Stimulated activated memory B cell treated with anti-CD40 and anti-IgM and Interleukin-4, amounts not matched to agents 10 μg/mL and 1 μg/mL and 100 μg/mL, for 72 hours (primary cell): ENCODE measurements around the gene MGAT4D.
A peak's percentile ranks its signal among the peaks of the same experiment; 100 is the strongest.
"Not testable (repeated sequence)": the region's sequence is repeated elsewhere in the genome, so short reads cannot be mapped to it uniquely, and the experiment has no call there.

Experiments used
- ATAC-seq: fragments of 150-1000 bp; cut with Tn5 transposase; 2 replicates; pipeline ENCODE4 v1.10.0; 2021
- H3K27ac Mint-ChIP-seq: one replicate; pipeline ENCODE4 v1.8.0; 2022; ENCODE audit warnings: mild to moderate bottlenecking, mixed read lengths
- H3K27me3 Mint-ChIP-seq: one replicate; pipeline ENCODE4 v1.8.0; 2022; ENCODE audit warnings: mixed read lengths
- H3K36me3 Mint-ChIP-seq: one replicate; pipeline ENCODE4 v1.8.0; 2022; ENCODE audit warnings: mixed read lengths
- H3K4me1 Mint-ChIP-seq: one replicate; pipeline ENCODE4 v1.8.0; 2022; ENCODE audit warnings: mixed read lengths
- H3K4me3 Mint-ChIP-seq: one replicate; pipeline ENCODE4 v1.8.0; 2022; ENCODE audit warnings: mild to moderate bottlenecking, moderate library complexity, mixed read lengths
- H3K9me3 Mint-ChIP-seq: one replicate; pipeline ENCODE4 v1.8.0; 2022; ENCODE audit warnings: mixed read lengths

Gene MGAT4D

GRCh38 chr4:140466146-140466545 is 31.9 kb downstream of the MGAT4D start:
- ATAC-seq = no peak
- peaks cover 1% of the 10 kb centered on the region for H3K9me3 Mint-ChIP-seq
- no peaks in the 10 kb centered on the region for H3K4me1 Mint-ChIP-seq
- no peaks in the 10 kb centered on the region for H3K36me3 Mint-ChIP-seq
- no peak overlapping the region for H3K4me3 Mint-ChIP-seq
- H3K27ac Mint-ChIP-seq = no peak overlapping the region
- H3K27me3 Mint-ChIP-seq = peaks cover 32% of the 10 kb centered on the region

- ATAC-seq = no peak
- no peaks in the 10 kb centered on the region for H3K9me3 Mint-ChIP-seq
- no peak overlapping the region for H3K27ac Mint-ChIP-seq
- H3K36me3 Mint-ChIP-seq = no peaks in the 10 kb centered on the region
- no peak overlapping the region for H3K4me3 Mint-ChIP-seq
- no peaks in the 10 kb centered on the region for H3K4me1 Mint-ChIP-seq
- H3K27me3 Mint-ChIP-seq = peaks cover 17% of the 10 kb centered on the region
Observed at GRCh38 chr4:140463614-140464013, 34.5 kb downstream of the MGAT4D start.

GRCh38 chr4:140463182-140463581 is 34.9 kb downstream of the MGAT4D start:
- no peaks in the 10 kb centered on the region for H3K9me3 Mint-ChIP-seq
- no peak for ATAC-seq
- H3K4me3 Mint-ChIP-seq = no peak overlapping the region
- H3K36me3 Mint-ChIP-seq = no peaks in the 10 kb centered on the region
- no peak overlapping the region for H3K27ac Mint-ChIP-seq
- H3K4me1 Mint-ChIP-seq = no peaks in the 10 kb centered on the region
- H3K27me3 Mint-ChIP-seq = peaks cover 13% of the 10 kb centered on the region

- H3K27ac Mint-ChIP-seq = no peak overlapping the region
- H3K4me1 Mint-ChIP-seq = no peaks in the 10 kb centered on the region
- H3K4me3 Mint-ChIP-seq = no peak overlapping the region
- no peak for ATAC-seq
- no peaks in the 10 kb centered on the region for H3K36me3 Mint-ChIP-seq
- no peaks in the 10 kb centered on the region for H3K9me3 Mint-ChIP-seq
- H3K27me3 Mint-ChIP-seq = peaks cover 50% of the 10 kb centered on the region
Observed at GRCh38 chr4:140450352-140450751, 47.7 kb downstream of the MGAT4D start.

- Mint-ChIP-seq H3K27ac (no peak overlapping the region), H3K9me3 (no peaks in the 10 kb centered on the region), H3K4me1 (no peaks in the 10 kb centered on the region), H3K4me3 (no peak overlapping the region), H3K27me3 (peaks cover 47% of the 10 kb centered on the region), H3K36me3 (no peaks in the 10 kb centered on the region)
- ATAC-seq = no peak
Observed at GRCh38 chr4:140448830-140449229, 49.3 kb downstream of the MGAT4D start.

- ATAC-seq = no peak
- no peak overlapping the region for H3K4me3 Mint-ChIP-seq
- H3K27me3 Mint-ChIP-seq = peaks cover 42% of the 10 kb centered on the region
- no peaks in the 10 kb centered on the region for H3K4me1 Mint-ChIP-seq
- no peaks in the 10 kb centered on the region for H3K36me3 Mint-ChIP-seq
- no peak overlapping the region for H3K27ac Mint-ChIP-seq
- H3K9me3 Mint-ChIP-seq = no peaks in the 10 kb centered on the region
Observed at GRCh38 chr4:140448162-140448561, 49.9 kb downstream of the MGAT4D start.

GRCh38 chr4:140444347-140444746 is 53.7 kb downstream of the MGAT4D start:
- peaks cover 42% of the 10 kb centered on the region for H3K27me3 Mint-ChIP-seq
- H3K4me1 Mint-ChIP-seq, H3K27ac Mint-ChIP-seq, H3K9me3 Mint-ChIP-seq, H3K36me3 Mint-ChIP-seq, ATAC-seq, H3K4me3 Mint-ChIP-seq: not testable (repeated sequence)

GRCh38 chr4:140439644-140440142 is 58.4 kb downstream of the MGAT4D start:
- Mint-ChIP-seq H3K36me3 (no peaks in the 10 kb centered on the region), H3K27ac (no peak overlapping the region), H3K27me3 (peaks cover 6% of the 10 kb centered on the region), H3K4me1 (no peaks in the 10 kb centered on the region), H3K4me3 (no peak overlapping the region), H3K9me3 (no peaks in the 10 kb centered on the region)
- ATAC-seq = no peak

- Mint-ChIP-seq H3K9me3 (no peaks in the 10 kb centered on the region), H3K27me3 (peaks cover 64% of the 10 kb centered on the region)
Observed at GRCh38 chr4:140427919-140428471, 70.1 kb downstream of the MGAT4D start.

GRCh38 chr4:140427106-140427918 is 70.8 kb downstream of the MGAT4D start, which contains the start of gene CLGN:
TSS of gene CLGN (minus strand) at chr4:140427648. CDS start at chr4:140413078, 14,570 bp downstream.
- peak within 1 kb of the TSS; percentile 81 for H3K4me3 Mint-ChIP-seq
- H3K27ac Mint-ChIP-seq = no peak within 1 kb of the TSS
- H3K4me1 Mint-ChIP-seq = peaks cover 15% of the 10 kb centered on the region
- H3K27me3 Mint-ChIP-seq = peaks cover 68% of the 10 kb centered on the region
- no peaks in the 10 kb centered on the region for H3K9me3 Mint-ChIP-seq
- peak; percentile 87 for ATAC-seq
- no peaks in the 10 kb centered on the region for H3K36me3 Mint-ChIP-seq

More at GRCh38 chr4:140427919-140428471, 70.1 kb downstream of the MGAT4D start:
- Mint-ChIP-seq H3K4me1 (peaks cover 15% of the 10 kb centered on the region), H3K36me3 (no peaks in the 10 kb centered on the region), H3K27ac (no peak overlapping the region), H3K4me3 (peak overlapping the region; percentile 81)
- no peak for ATAC-seq

- ATAC-seq = no peak
- H3K27me3 Mint-ChIP-seq = peaks cover 68% of the 10 kb centered on the region
- peak overlapping the region; percentile 81 for H3K4me3 Mint-ChIP-seq
- peaks cover 15% of the 10 kb centered on the region for H3K4me1 Mint-ChIP-seq
- H3K9me3 Mint-ChIP-seq = no peaks in the 10 kb centered on the region
- H3K36me3 Mint-ChIP-seq = no peaks in the 10 kb centered on the region
- H3K27ac Mint-ChIP-seq = no peak overlapping the region
Observed at GRCh38 chr4:140426610-140427105, 71.4 kb downstream of the MGAT4D start.

GRCh38 chr4:140423106-140423505 is 75.0 kb downstream of the MGAT4D start:
- peaks cover 54% of the 10 kb centered on the region for H3K27me3 Mint-ChIP-seq
- no peaks in the 10 kb centered on the region for H3K9me3 Mint-ChIP-seq
- H3K27ac Mint-ChIP-seq = no peak overlapping the region
- no peak for ATAC-seq
- no peaks in the 10 kb centered on the region for H3K36me3 Mint-ChIP-seq
- H3K4me1 Mint-ChIP-seq = peaks cover 15% of the 10 kb centered on the region
- no peak overlapping the region for H3K4me3 Mint-ChIP-seq

GRCh38 chr4:140413130-140413969 is 84.7 kb downstream of the MGAT4D start:
- peaks cover 12% of the 10 kb centered on the region for H3K27me3 Mint-ChIP-seq
- not testable (repeated sequence) for H3K36me3 Mint-ChIP-seq, H3K27ac Mint-ChIP-seq, H3K9me3 Mint-ChIP-seq, H3K4me3 Mint-ChIP-seq, H3K4me1 Mint-ChIP-seq, ATAC-seq

GRCh38 chr4:140408974-140409373 is 89.1 kb downstream of the MGAT4D start:
- no peaks in the 10 kb centered on the region for H3K4me1 Mint-ChIP-seq
- peaks cover 24% of the 10 kb centered on the region for H3K27me3 Mint-ChIP-seq
- ATAC-seq = no peak
- H3K27ac Mint-ChIP-seq = no peak overlapping the region
- H3K9me3 Mint-ChIP-seq = no peaks in the 10 kb centered on the region
- no peaks in the 10 kb centered on the region for H3K36me3 Mint-ChIP-seq
- H3K4me3 Mint-ChIP-seq = no peak overlapping the region

- no peak overlapping the region for H3K4me3 Mint-ChIP-seq
- H3K27ac Mint-ChIP-seq = no peak overlapping the region
- H3K36me3 Mint-ChIP-seq = no peaks in the 10 kb centered on the region
- H3K27me3 Mint-ChIP-seq = peaks cover 12% of the 10 kb centered on the region
- H3K9me3 Mint-ChIP-seq = no peaks in the 10 kb centered on the region
- H3K4me1 Mint-ChIP-seq = no peaks in the 10 kb centered on the region
- no peak for ATAC-seq
Observed at GRCh38 chr4:140406292-140406691, 91.8 kb downstream of the MGAT4D start.
